Renal pelvis (tissue), 4 donors: ENCODE data around the gene FHAD1. TPM values are rescaled to one million over a fixed set of nuclear protein-coding genes. Genes with fewer than 3 reads are reported as not detected.

ENCODE experiments used
- DNase-seq: peaks from one replicate; pipeline ENCODE4 v3.0.0-alpha.2; 2013
- polyA plus RNA-seq, 3 donors: library from polyadenylated mRNA; unstranded; fragments of 120-200 nt; gene quantifications; one replicate each; pipeline ENCODE4 v1.2.1, GENCODE V29; 2013; ENCODE audit not compliant: insufficient read length in 3 of 3

FHAD1 gene
- polyA plus RNA-seq, 3 donors: 2.9 to 4.7 (median 3.5) TPM

DNA sequence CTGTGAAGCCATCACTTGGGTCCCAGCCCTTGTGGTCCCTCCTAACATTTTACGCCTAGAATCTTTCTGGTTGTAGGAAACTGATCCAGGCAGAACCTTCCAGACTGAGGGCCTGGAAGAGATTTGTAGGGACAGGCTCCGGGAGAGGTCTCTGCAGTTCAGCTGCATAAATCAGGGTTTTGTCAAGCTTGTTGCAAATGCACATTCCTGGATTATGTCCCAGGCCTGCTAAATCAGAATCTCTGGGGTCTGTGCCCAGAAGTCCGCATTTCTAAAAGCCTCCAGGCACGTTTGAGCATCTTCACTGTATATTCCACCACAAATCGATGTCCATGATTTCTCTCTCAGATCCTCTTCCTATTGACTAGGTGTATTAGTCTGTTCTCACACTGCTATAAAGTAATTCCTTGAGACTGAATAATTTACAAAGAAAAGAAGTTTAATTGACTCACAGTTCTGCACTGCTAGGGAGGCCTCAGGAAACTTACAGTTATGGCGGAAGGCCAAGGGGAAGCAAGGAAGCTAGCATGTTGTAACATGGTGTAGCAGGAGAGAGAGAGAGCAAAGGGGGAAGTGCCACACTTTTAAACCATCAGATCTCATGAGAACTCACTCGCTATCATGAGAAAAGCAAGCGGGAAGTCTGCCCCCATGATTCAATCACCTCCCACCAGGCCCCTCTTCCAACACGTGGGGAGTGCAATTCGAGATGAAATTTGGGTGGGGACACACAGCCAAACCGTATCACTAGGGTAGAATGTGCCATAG, 1.2 kb upstream of the FHAD1 start:
- DNase-seq: peak; percentile 47

DNA sequence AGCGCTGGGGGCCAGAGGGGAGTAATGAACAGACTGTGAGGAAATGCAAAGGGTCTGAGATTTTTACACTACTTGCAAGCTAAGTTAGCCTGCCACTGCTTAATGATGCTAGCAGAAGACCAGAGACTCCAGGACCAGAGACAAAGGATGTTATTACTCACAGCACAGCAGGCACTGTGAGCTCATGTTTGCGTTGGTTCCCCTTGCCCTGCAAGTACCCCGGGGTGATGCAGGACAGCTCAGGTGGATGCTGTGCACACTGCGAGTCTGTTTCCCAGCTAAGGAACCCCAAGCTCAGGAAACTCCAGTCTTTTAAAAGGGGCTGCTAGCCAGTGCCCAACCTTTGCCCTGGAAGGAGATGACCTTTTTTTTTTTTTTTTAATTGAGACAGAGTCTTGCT, 1.2 kb downstream of the FHAD1 start:
- no peak for DNase-seq

DNA sequence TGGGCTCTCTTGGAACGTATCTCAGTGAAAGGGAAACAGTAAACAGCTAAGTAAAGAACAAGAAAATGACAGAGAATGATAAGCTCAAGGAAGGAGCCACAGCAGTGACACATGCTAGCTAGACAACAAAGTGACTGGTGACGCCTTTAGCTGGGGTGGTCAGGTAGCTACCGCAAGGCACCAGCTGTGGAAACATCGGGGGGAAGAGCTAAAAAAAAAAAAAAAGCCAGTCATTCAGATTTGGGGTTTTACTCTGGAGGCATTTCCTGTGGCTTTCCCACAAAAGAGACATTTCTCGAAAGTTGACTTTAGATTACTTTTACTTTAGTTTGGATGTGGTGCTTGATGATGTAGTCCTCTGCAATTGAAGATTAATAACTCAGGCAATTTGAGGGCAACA, 2.1 kb downstream of the FHAD1 start:
- DNase-seq: no peak

DNA sequence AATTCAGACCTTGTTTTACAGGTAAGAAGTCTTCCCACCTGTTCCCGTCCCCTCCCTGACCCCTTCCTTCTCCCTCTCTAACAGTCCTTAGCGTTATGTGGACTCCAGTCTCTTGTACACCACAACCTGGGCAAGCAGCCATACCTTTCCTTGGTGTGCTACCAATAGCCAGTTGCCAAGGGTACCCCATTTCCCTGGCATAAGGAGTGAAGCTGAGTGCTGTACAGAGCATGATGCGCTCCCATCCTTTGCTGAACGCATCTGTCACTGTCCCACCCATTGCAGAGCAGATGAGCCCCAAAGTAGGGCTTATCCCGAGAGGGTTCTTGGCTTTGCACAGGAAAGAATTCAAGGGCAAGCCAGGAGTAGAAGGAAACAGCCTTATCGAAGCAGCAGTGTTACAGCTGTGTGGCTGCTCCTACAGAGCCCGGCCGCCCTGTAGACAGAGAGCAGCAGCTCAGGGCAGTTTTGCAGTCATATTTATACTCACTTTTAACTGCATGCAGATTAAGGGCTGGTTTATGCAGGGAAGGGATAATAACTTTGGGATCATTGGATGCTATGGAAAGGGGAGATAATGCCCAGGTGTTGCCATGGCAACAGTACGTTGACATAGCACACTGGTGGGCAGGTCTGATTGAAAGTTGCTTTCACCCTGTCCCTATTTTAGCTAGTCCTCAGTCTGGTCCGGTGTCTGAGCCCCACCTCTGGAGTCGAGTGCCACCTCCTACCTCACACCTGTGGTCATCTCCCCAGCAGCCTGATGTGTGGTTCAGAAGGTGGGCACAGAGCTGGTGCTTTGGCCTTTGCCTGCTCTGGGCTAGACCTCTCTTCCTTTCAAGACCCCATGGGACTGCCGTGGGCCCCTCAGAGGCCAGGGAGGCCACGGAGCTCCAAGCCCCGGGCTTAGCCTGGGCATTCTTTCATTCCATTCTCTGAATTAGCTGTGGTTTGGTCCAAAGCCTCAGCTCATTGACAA, 5.1 kb downstream of the FHAD1 start:
- DNase-seq: no peak

DNA sequence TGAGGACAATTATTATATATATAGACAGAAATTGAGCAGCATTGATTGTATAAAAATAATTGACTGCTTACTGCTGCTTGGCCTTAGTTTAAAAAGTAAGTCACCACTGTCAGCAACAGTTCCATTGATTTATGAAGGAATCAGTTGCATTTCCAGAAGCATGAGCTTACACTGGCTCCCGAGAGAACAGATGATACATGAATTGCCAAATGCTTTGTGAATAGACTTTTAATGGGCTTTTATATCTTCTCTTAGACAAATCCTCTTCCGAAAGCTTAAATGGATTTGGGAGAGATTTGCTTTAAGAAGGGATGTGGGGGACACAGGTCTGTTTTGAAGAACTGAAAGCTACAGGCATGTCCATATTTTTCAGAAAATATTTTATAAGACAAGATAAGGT, 7.5 kb downstream of the FHAD1 start:
- DNase-seq: no peak

DNA sequence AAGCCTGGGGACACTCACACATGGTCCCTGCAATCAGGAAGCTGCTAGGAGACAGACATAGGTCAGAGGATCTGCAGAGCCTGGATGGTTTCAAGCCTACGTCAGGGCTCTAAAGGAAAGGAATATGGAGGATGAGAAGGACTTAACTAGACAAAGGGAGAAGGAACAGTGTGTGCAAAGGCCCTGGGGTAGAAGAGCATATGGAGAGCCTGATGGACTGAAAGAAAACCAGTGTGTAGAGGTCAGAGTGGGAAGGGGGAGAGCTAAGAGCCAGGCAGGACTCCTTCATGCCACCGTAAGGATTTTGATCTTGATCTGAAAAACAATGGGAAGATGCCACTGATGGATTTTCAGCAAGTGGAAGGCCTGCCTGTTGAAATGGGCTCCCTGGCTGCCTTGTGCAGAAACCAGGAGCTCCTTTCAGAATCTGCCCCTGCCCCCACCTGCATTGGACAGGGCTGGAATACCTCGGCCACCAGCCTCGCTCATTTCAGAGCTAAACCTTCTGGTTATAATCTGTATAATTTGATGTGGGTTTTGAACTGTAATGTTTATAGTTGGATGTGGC, 8.6 kb downstream of the FHAD1 start:
- DNase-seq: no peak

DNA sequence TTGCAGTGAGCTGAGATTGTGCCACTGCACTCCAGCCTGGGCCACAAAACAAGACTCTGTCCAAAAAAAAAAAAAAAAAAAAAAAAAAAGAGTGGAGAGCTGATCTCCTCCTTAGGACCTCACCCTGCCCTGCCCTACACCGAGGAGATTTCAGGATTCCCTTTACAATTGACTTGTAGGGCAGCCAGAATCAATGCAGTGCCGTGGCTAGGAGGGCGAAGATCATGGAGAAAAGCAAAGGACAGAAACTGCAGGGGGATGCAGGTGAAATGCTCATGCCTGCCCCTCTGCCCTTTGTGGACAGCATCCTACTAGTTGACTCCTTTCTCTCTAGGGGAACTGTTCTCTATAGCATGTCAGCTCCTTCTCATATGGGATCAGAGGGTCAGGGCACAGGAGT, 9.6 kb downstream of the FHAD1 start:
- DNase-seq: no peak

DNA sequence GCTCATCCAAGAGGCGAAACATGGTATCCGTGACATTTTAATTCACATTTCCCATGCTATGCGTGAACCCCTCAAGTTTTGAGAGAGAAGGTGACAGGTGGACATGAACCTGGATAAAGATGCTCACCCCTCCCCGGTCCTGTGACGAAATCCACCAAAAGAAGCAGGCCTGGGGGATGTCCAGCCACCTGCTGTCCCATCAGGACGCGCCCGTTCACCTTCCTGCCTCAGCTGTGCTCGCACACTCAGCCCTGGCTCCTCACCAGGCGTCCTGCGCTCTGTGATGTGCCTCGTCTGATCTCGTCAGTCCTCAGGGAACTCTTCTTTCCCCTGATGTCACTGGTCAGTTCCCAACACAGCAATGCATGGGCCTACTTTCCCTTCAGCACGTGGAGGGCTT, 10.3 kb downstream of the FHAD1 start:
- no peak for DNase-seq

DNA sequence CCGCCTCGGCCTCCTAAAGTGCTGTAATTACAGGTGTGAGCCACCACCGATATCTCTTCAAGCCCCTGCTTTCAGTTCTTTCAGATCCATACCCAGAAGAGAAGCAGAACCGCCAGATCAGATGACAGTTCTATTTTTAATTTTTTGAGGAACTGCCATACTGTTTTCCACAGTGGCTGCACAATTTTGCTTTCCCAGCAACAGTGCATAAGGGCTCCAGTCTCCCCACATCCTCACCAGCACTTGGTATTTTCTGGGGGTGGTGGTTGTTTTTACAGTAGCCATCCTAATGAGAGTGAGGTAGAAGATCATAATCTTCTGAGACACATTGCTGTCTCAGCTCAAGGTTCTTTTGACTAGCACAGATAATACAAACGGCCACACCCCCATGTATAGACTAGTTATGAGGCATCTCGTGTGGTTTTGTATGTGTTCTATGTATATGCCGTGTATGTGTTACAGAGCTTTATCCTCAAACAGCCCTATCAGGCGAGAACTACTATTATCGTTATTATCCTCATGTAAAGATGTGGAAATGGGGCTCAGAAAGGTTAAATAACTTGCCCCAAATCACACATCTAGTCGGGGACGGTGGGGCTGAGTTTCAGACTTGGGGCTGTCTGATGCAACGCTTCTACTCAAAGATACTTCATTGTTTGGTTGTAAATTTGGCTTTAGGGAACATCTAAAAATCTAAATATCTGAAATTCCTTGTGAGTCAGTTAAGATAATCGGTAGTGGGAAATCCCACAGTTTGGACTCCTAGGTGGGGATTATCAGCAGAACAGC, 12.0 kb downstream of the FHAD1 start:
- no peak for DNase-seq

DNA sequence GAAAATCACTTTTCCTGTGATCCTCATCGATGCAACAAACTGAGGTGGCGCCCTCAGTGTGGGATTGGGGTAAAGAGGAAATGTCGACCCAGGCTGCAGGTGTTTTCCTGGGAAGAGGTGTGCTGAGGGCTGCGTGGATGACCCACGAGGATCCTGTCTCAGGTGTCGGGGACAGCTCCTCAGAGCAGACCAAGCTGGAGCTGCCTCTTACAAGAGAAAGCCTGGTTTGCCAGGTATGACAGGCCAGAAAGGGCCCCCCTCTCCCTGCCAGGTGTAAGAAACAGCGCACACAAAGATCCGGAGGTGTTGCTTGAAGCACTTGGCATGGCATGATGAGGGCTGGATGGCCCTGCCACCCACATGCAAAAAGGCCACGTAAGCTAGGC, 12.6 kb downstream of the FHAD1 start:
- no peak for DNase-seq

DNA sequence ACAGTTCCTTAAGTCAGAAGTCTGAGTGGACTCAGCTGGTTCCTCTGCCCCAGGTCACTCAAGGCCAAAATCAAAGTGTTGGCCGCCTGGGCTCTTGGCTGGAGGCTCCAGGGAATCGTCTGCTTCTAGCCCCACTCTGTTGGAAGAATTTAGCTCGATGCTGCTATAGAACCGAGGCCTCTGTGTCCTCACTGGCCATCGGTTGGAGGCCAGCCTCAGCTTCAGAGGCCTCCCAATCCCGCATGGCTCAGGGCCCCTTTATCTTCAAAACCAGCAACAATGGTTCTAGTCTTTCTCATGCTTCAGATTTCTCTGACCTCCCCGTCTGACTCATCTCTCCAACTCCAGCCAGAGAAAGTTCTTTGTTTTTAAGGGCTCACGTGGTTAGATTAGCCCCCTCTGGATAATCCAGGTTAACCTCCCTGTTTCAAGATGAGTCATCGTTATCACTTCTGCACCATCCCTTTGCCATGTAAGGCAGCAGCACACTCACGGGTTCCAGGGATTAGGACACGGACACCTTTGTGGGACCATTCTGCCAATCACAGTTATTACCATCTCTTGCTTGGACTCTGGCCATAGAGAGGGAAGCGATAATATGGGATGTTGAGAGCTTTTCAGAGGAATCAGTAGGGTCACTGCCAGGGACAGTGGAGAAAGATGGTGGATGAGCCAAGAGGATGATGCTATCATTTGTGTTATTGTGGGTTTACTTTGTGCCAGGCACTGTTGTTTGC, 13.6 kb downstream of the FHAD1 start:
- DNase-seq: no peak

DNA sequence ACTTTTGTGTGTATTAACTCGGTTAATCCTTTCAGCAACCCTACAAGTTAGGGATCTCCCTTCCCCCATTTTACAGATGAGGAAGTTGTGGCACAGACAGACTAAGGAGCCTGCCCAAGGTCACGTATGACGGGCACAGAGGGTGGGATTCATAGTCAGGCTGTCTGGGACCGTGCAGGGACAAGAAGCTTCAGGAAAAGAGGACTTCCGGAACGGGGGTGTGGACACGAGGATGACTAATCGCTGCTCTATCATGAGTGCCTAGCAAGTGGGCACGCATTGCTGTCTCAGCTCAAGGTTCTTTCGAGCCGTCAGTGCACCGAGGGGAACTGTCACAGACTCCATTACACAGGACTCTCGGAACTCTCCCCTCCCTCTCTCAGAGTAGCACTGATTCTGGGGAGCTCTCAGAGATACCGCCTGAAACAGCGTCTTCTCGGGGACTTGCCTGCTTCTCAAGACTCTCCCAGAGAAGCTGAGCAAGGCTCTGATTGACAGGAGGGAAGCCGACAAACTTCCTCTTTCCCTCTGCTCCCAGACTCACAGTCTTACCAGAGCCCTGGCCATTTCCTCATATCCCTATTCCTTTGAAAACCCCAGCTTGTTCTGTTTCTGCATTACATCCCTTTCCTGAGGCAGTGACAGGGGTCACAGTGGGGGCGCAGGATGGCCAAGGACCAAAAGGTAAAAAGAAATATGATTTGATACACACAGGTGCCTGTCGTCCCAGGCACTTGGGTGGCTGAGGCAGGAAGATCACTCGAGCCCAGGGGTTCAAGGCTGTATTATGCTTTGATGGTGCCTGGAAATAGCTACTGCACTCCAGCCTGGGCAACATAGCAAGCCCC, 14.4 kb downstream of the FHAD1 start:
- no peak for DNase-seq

DNA sequence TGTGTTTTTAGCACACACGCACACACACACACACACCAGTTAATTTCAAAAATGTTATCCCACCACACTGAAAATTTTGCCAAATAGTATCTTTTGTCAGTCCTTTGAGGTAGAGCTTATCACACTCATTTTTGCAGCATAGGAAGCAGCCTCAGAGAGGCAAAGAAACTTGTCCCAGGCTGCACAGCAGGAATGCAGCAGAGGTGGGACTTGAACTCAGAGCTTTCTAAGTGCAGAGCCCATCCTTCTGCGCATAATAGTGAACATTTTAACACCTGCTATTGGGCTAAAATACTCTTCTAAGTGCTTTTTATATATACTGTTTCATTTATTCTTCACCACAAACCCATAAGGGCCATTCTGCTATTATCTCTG, 15.0 kb downstream of the FHAD1 start:
- DNase-seq: no peak

DNA sequence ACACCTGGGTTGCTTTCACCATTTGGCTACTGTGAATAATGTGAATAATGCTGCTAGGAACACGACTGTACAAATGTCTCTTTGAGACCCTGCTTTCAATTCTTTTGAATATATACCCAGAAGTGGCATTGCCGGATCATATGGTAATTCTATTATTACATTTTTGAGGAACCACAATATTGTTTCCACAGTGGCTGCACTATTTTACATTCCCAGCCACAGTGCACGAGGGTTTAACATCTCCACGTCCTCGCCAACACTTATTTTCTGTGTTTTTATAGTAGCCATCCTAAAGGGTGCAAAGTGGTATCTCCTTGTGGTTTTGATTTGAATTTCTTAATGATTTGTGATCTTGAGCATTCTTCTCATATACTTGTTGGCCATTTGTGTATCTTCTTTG, 15.7 kb downstream of the FHAD1 start:
- DNase-seq: no peak

DNA sequence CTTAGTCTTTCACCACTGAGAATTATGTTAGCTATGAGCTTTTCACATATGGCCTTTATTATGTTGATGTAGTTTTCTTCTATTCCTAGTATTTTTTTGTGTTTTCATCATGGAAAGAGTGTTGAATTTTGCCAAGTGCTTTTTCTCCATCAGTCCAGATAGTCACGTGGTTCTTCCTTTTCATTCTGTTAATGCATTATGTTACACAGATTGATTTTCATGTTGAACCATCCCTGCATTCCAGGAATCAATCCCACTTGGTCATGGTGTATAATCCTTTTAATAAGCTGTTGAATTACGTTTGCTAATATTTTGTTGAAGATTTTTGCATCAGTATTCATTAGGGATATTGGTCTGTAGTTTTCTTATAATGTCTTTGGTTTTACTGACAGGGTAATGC, 17.7 kb downstream of the FHAD1 start:
- no peak for DNase-seq

DNA sequence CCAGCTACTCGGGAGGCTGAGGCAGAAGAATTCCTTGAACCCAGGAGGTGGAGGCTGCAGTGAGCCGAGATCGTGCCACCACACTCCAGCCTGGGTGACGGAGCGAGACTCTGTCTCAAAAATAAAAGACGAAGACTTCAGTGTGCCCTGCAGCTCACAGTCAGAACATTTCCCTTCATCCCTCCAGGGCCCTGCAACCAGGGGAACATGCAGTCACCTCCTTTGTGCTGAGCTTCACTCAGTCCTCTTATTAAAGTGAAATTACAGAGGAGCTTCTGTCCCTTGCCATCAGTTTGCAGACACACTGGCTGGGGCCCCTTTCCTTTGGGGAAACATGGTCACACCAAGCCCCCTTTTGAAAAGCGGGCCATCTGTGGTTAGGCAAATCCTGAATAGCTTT, 24.2 kb downstream of the FHAD1 start:
- DNase-seq: no peak

DNA sequence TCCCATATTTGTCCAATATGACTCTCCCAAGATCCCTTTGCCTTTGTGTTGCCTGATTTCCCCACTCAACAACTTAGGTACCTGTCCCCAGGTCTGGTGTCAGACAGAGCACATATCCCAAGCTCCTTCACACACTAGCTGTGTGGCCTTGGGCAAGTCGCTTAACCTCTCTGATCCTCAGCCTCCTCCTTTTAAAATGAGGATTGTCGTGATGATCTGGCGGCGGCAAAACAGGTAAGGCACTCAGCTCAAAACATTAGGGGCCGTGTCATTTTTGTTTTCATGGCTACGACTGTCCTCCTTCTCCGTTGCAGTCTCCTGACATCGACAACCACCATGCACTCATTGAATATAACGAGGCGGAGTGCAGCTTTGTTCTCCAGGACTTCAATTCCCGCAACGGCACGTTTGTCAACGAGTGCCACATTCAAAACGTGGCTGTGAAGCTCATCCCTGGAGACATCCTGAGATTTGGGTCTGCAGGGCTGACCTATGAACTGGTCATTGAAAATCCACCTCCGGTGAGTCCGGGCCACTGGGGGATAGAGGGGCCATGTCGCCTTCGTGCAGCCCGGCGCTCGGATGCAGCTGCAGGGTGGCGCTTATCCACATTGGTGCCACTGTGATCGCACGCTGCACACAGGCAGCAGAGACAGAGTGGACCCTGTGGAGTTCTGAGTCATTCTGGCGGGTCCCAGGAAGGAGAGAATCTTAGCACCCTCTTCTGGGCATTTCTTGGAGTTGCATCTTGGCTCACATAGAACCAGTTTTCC, 25.2 kb downstream of the FHAD1 start:
- peak; percentile 78 for DNase-seq

DNA sequence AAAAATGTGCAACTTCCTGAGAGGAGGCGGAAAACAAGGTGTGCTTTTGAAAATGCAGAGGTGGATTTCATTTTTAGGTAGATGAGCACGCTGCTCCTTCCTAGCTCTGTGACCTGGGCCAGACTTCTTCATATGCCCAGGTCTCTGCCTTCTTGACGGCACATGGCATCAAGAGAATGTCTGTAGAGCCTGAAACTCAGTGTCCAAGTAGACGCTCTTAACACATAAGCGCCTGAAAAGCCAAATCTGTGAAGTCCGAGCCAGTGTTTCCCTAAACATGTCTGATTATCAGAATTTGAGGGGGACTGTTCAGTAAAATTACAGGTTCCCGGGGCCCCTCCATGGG, 25.7 kb downstream of the FHAD1 start:
- DNase-seq: no peak

DNA sequence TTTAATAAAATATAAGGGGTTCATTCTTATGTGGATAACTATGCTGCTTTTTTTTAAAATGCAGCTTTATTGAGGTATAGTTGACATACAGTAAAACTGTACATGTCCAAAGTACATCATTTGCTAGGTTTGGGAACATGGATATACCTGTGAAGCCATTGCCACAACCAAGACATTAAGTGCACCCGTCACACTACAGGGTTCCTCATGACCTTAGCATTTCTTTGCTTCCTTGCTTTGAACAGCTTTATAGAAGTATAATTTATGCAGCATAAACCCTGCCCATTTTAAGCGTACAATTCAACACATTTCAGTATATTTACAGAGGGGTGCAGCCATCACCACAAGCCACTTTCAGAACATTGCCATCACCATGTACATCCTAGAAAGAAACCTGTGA, 26.3 kb downstream of the FHAD1 start:
- DNase-seq: no peak
